H1 (cell line): ENCODE results near the gene VIPR2. TPM values are rescaled to one million over a fixed set of nuclear protein-coding genes. Genes with fewer than 3 reads are reported as not detected.

Experiments used
- CTCF ChIA-PET: fragments of 300-600 bp; sonication (Branson Sonifier 250); formaldehyde crosslinking; loops from one replicate; lab custom pipeline; 2021; ENCODE audit not compliant: partially characterized antibody; lab: Charles Lee
- POLR2A ChIA-PET: fragments of 300-600 bp; sonication (Branson Sonifier 250); formaldehyde crosslinking; loops from one replicate; lab custom pipeline; 2021; ENCODE audit warnings: inconsistent platforms; ENCODE audit not compliant: partially characterized antibody; lab: Charles Lee
- DNase-seq, 2 experiments: peaks; one replicate each; pipeline versions ENCODE4 v3.0.0 to v3.0.0-alpha.2; 2010 to 2022; ENCODE audit warnings: low spot score in 2 of 2, low read depth in 1 of 2, mixed read lengths in 1 of 2
- FAIRE-seq: peaks from 2 replicates; lab custom pipeline; 2011; peaks lifted over from hg19 to GRCh38; lab: Jason Lieb, UNC
- H2AFZ ChIP-seq: 2 replicates; pipeline ENCODE4 v1.8.1; 2012; ENCODE audit warnings: low read length, inconsistent platforms
- H2AK5ac ChIP-seq: 2 replicates; pipeline ENCODE4 v1.6.1; 2013; ENCODE audit warnings: low read depth, low read length
- H2BK120ac ChIP-seq: replicated peaks from 2 replicates; pipeline ENCODE3; 2013; ENCODE audit warnings: low read depth, low read length, inconsistent platforms
- H2BK12ac ChIP-seq: 2 replicates; pipeline ENCODE4 v1.6.1; 2013; ENCODE audit warnings: low read depth, low read length
- H2BK15ac ChIP-seq: 2 replicates; pipeline ENCODE4 v1.6.1; 2013; ENCODE audit warnings: low read length
- H2BK20ac ChIP-seq: 2 replicates; pipeline ENCODE4 v1.6.1; 2013; ENCODE audit warnings: low read length
- H2BK5ac ChIP-seq: 2 replicates; pipeline ENCODE4 v1.6.1; 2013; ENCODE audit warnings: low read depth, low read length
- H3K14ac ChIP-seq: 2 replicates; pipeline ENCODE4 v1.6.1; 2013; ENCODE audit warnings: inconsistent platforms; ENCODE audit not compliant: insufficient read length
- H3K18ac ChIP-seq: 2 replicates; pipeline ENCODE4 v1.6.1; 2013; ENCODE audit warnings: low read length; ENCODE audit errors: extremely low read depth
- H3K23ac ChIP-seq: 2 replicates; pipeline ENCODE4 v1.6.1; 2013; ENCODE audit warnings: inconsistent platforms; ENCODE audit not compliant: insufficient read length
- H3K23me2 ChIP-seq: 2 replicates; pipeline ENCODE4 v1.6.1; 2013; ENCODE audit warnings: low read depth, low read length
- H3K27ac ChIP-seq: 2 replicates; pipeline ENCODE4 v1.6.1; 2011; ENCODE audit warnings: low read depth, low read length, inconsistent platforms
- H3K27me3 ChIP-seq, 4 experiments: replicated peaks in 1 of 4; 1 replicate in 1 of 4; 2 replicates in 3 of 4; pipeline versions ENCODE4 v1.6.1 to v1.8.1; 2011 to 2013; ENCODE audit warnings: low read length in 3 of 4, mild to moderate bottlenecking in 3 of 4, inconsistent platforms in 2 of 4, mixed read lengths in 2 of 4, moderate library complexity in 1 of 4; ENCODE audit not compliant: control insufficient read depth in 3 of 4, insufficient read depth in 3 of 4; ENCODE audit errors: extremely low read depth in 1 of 4
- H3K36me3 ChIP-seq, 4 experiments: 2 replicates each; pipeline versions ENCODE4 v1.6.1 to v1.8.1; 2011 to 2013; ENCODE audit warnings: mild to moderate bottlenecking in 4 of 4, low read length in 3 of 4, moderate library complexity in 2 of 4, control low read depth in 1 of 4, inconsistent platforms in 1 of 4; ENCODE audit not compliant: insufficient read depth in 4 of 4, control insufficient read depth in 2 of 4
- H3K4ac ChIP-seq: replicated peaks from 2 replicates; pipeline ENCODE3; 2013; ENCODE audit warnings: low read length, low read depth, mixed read lengths, inconsistent platforms; ENCODE audit not compliant: insufficient read length
- H3K4me1 ChIP-seq, 4 experiments: replicated peaks in 1 of 4; 1 replicate in 1 of 4; 2 replicates in 3 of 4; pipeline versions ENCODE4 v1.6.1 to v1.8.1; 2011 to 2013; ENCODE audit warnings: low read length in 3 of 4, inconsistent platforms in 2 of 4, mixed read lengths in 1 of 4; ENCODE audit not compliant: insufficient read depth in 4 of 4, control insufficient read depth in 3 of 4
- H3K4me2 ChIP-seq, 2 experiments: 2 replicates each; pipeline versions ENCODE4 v1.6.1 to v1.8.1; 2011 to 2013; ENCODE audit warnings: low read depth in 2 of 2, low read length in 2 of 2, control low read depth in 1 of 2, inconsistent platforms in 1 of 2, mild to moderate bottlenecking in 1 of 2; ENCODE audit not compliant: insufficient read depth in 1 of 2
- H3K4me3 ChIP-seq, 4 experiments: fragments of 200-600, 300-600 bp in 1 of 4; sonication (generic), shearing (Covaris generic), sonication (Bioruptor Twin) in 1 of 4; 2 replicates each; pipeline versions ENCODE4 v1.5.1 to v1.8.1; 2011 to 2016; ENCODE audit warnings: low read length in 4 of 4, low read depth in 3 of 4, control low read depth in 2 of 4, inconsistent platforms in 2 of 4, mild to moderate bottlenecking in 2 of 4, mixed read lengths in 1 of 4, moderate library complexity in 1 of 4; ENCODE audit not compliant: insufficient read depth in 2 of 4; ENCODE audit errors: extremely low read depth in 1 of 4
- H3K56ac ChIP-seq: replicated peaks from 2 replicates; pipeline ENCODE3; 2013; ENCODE audit warnings: low read depth, mild to moderate bottlenecking, mixed read lengths, low read length, inconsistent platforms; ENCODE audit not compliant: insufficient read length
- H3K79me1 ChIP-seq: 2 replicates; pipeline ENCODE4 v1.6.1; 2013; ENCODE audit warnings: low read depth, low read length, control low read depth
- H3K79me2 ChIP-seq, 2 experiments: 2 replicates each; pipeline versions ENCODE4 v1.6.1 to v1.8.1; 2012 to 2013; ENCODE audit warnings: low read length in 2 of 2, mild to moderate bottlenecking in 2 of 2, inconsistent platforms in 1 of 2; ENCODE audit not compliant: insufficient read depth in 2 of 2, control insufficient read depth in 1 of 2
- H3K9ac ChIP-seq, 4 experiments: replicated peaks in 1 of 4; 1 replicate in 1 of 4; 2 replicates in 3 of 4; pipeline versions ENCODE4 v1.6.1 to v1.8.1; 2011 to 2013; ENCODE audit warnings: low read depth in 3 of 4, low read length in 3 of 4, control low read depth in 2 of 4, mild to moderate bottlenecking in 2 of 4, moderate library complexity in 2 of 4, inconsistent platforms in 1 of 4; ENCODE audit errors: extremely low read depth in 1 of 4
- H3K9me3 ChIP-seq, 2 experiments: 2 replicates each; pipeline versions ENCODE4 v1.6.1 to v1.8.1; 2012 to 2013; ENCODE audit warnings: mild to moderate bottlenecking in 2 of 2, moderate library complexity in 2 of 2, control low read depth in 1 of 2, inconsistent platforms in 1 of 2, low read depth in 1 of 2, low read length in 1 of 2, mixed read lengths in 1 of 2; ENCODE audit not compliant: insufficient read depth in 2 of 2
- H4K20me1 ChIP-seq, 2 experiments: replicated peaks in 1 of 2; 2 replicates each; pipeline versions ENCODE3 to v1.8.1; 2011 to 2013; ENCODE audit warnings: inconsistent platforms in 2 of 2, low read length in 2 of 2, mild to moderate bottlenecking in 1 of 2; ENCODE audit not compliant: insufficient read depth in 2 of 2, control insufficient read depth in 1 of 2
- H4K5ac ChIP-seq: 2 replicates; pipeline ENCODE4 v1.6.1; 2013; ENCODE audit warnings: low read length, low read depth, mixed read lengths, inconsistent platforms; ENCODE audit not compliant: insufficient read length
- H4K8ac ChIP-seq: 2 replicates; pipeline ENCODE4 v1.8.0; 2013; ENCODE audit warnings: mild to moderate bottlenecking, moderate library complexity, low read length, inconsistent platforms; ENCODE audit not compliant: insufficient read depth; ENCODE audit errors: extremely low read depth
- H4K91ac ChIP-seq: replicated peaks from 2 replicates; pipeline ENCODE3; 2013; ENCODE audit warnings: low read length, mixed read lengths, inconsistent platforms; ENCODE audit not compliant: insufficient read length
- JUND ChIP-seq: IDR thresholded peaks from 2 replicates; pipeline ENCODE4 v1.6.1; 2011; ENCODE audit warnings: mild to moderate bottlenecking, improper control_type of control experiment, low read length
- KDM1A ChIP-seq: fragments of 200-600, 300-600 bp; sonication (generic); IDR thresholded peaks from 2 replicates; pipeline ENCODE4 v1.7.1; 2016; ENCODE audit warnings: mild to moderate bottlenecking, low read length, borderline replicate concordance
- RFX5 ChIP-seq: IDR thresholded peaks from 2 replicates; pipeline ENCODE4 v1.6.1; 2011; ENCODE audit warnings: low read depth, low read length, improper control_type of control experiment, borderline replicate concordance
- TAF1 ChIP-seq: IDR thresholded peaks from 2 replicates; pipeline ENCODE4 v1.6.1; 2011; ENCODE audit warnings: mild to moderate bottlenecking, low read depth, low read length
- TBP ChIP-seq: IDR thresholded peaks from 2 replicates; pipeline ENCODE4 v1.6.1; 2011; ENCODE audit warnings: low read depth, low read length, improper control_type of control experiment
- polyA plus RNA-seq, 7 experiments: library from polyadenylated mRNA; depleted of rRNA in 3 of 7; stranded (reverse) in 5 of 7; unstranded in 2 of 7; fragments of >200 nt in 5 of 7; fragments of 200-250 nt in 2 of 7; gene quantifications; 1 replicate in 5 of 7; 2 replicates in 1 of 7; 4 replicates in 1 of 7; pipeline versions ENCODE4 v1.2.1 to v1.2.3, GENCODE V29; 2011 to 2013; ENCODE audit warnings: missing spikeins in 2 of 7, mixed read lengths in 2 of 7
- total RNA-seq: library from RNA; stranded (reverse); fragmentation: NEBNext Ultra II Directional; extraction: Animal tissue kit (Norgen Biotek cat#: 25700); gene quantifications from 2 replicates; pipeline ENCODE4 v1.2.1, GENCODE V29; 2021
- TF ChIP-seq, protein P1 (sequence below), 3 experiments: IDR thresholded peaks; 1 replicate in 2 of 3; 2 replicates in 1 of 3; pipeline versions ENCODE4 v1.5.1 to v1.6.1; 2011; ENCODE audit warnings: low read length in 3 of 3, mild to moderate bottlenecking in 3 of 3, inconsistent platforms in 2 of 3, low read depth in 1 of 3, moderate library complexity in 1 of 3; ENCODE audit not compliant: insufficient read depth in 1 of 3; ENCODE audit errors: control extremely low read depth in 1 of 3

VIPR2 gene
- total and polyA plus RNA-seq, 2 of the 8 experiments (the other 6 are each of a cell fraction or from before 2014, with no cell fraction given), result 2.4 to 6.3 TPM

DNA sequence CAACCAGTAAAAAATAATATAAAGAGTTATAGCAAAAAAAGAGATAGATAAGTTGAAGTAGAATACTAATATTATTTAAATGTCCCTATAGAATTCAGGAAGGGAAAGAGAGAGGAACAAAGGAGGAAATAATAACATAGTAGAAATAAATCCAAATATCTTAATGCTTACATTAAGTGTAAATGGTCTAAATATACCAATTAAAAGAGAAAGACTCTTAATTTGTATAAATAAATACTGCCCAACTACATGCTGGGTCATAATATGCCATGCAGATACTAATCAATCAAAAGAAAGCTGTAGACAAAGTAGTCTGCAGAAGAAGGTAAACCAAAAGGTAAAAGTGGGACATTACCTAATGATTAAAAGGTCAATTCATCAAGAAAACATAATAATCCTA is 43.3 kb upstream of the VIPR2 start:
- CTCF ChIA-PET, result interaction anchor here (0.6 kb wide), 1 partner anchor 10 kb away, joined by 3 read pairs; no protein-coding TSS in a partner anchor
- H3K27ac ChIP-seq, result no peak overlapping the region
- H3K9ac ChIP-seq, result no peak overlapping the region
- FAIRE-seq (no peak), DNase-seq (no peak)
- H3K27me3 ChIP-seq, result no peaks in the 10 kb centered on the region
- no peak overlapping the region for H2BK120ac ChIP-seq
- no peak overlapping the region for H4K5ac ChIP-seq
- H3K4me2 ChIP-seq, result no peak overlapping the region
- no peak overlapping the region for H4K91ac ChIP-seq
- no peaks in the 10 kb centered on the region for H3K4me1 ChIP-seq
- no peak overlapping the region for H2BK15ac ChIP-seq
- H3K4me3 ChIP-seq, result no peak overlapping the region
- no peak overlapping the region for H3K23ac ChIP-seq
- no peak overlapping the region for H2AK5ac ChIP-seq
- no peak overlapping the region for H2AFZ ChIP-seq
- no peak overlapping the region for H3K56ac ChIP-seq
- H3K79me2 ChIP-seq, result no peaks in the 10 kb centered on the region
- H3K18ac ChIP-seq, result no peak overlapping the region
- no peak for TF ChIP-seq KDM1A
- TF ChIP-seq TAF1, result no peak
- no peak for TF ChIP-seq TBP
- no peak for TF ChIP-seq JUND
- TF ChIP-seq, protein P1, sequence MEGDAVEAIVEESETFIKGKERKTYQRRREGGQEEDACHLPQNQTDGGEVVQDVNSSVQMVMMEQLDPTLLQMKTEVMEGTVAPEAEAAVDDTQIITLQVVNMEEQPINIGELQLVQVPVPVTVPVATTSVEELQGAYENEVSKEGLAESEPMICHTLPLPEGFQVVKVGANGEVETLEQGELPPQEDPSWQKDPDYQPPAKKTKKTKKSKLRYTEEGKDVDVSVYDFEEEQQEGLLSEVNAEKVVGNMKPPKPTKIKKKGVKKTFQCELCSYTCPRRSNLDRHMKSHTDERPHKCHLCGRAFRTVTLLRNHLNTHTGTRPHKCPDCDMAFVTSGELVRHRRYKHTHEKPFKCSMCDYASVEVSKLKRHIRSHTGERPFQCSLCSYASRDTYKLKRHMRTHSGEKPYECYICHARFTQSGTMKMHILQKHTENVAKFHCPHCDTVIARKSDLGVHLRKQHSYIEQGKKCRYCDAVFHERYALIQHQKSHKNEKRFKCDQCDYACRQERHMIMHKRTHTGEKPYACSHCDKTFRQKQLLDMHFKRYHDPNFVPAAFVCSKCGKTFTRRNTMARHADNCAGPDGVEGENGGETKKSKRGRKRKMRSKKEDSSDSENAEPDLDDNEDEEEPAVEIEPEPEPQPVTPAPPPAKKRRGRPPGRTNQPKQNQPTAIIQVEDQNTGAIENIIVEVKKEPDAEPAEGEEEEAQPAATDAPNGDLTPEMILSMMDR (IDR thresholded peaks at IDR 0.05; ENCODE audit: control extremely low read depth in 1 of 3, insufficient read depth in 1 of 3, low read depth in 1 of 3, low read length in 3 of 3), result no peak
- TF ChIP-seq RFX5, result no peak
- no peaks in the 10 kb centered on the region for H3K36me3 ChIP-seq
- peaks cover 26 to 52% of the 10 kb centered on the region in 2 experiments for H3K9me3 ChIP-seq
- POLR2A ChIA-PET, result no interaction called here
- no peaks in the 10 kb centered on the region for H4K20me1 ChIP-seq
- no peak overlapping the region for H2BK12ac ChIP-seq
- H3K79me1 ChIP-seq, result no peaks in the 10 kb centered on the region
- H3K23me2 ChIP-seq, result no peaks in the 10 kb centered on the region; the same call in 1 of the 2 replicates
- H2BK20ac ChIP-seq, result no peak overlapping the region
- no peak overlapping the region for H3K4ac ChIP-seq
- H3K14ac ChIP-seq, result no peak overlapping the region
- H2BK5ac ChIP-seq, result no peak overlapping the region
- H4K8ac ChIP-seq, result no peak overlapping the region
